ENCODE measurements around the gene SAA1. TPM values are rescaled to one million over a fixed set of nuclear protein-coding genes. Genes with fewer than 3 reads are reported as not detected.

The SAA1 gene
- total and polyA plus RNA-seq, 2 donors (not counting 3 experiments of a cell fraction or from before 2014, with no cell fraction given): not detected

DNA sequence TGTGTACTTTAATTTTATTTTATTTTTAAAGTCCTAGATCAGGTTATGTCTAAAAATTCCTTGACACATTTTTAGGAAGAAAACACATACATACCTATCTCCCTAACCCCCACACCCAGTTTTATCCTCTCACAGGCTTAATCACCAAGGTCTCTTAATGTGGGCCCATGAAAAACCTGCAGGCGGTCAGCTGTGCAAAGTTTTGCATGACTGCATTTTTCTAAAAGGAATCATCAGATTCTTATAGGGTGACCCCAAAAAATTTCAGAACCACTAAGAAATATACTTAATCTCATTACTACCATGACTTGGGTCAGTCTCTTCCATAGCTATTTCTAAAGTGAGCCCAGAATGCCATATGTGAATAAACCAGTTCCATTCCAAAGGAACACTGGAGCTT is 19.8 kb downstream of the SAA1 start:
- dilution Hi-C loops (cut with MboI; ENCODE audit: extremely low pct_ligation_motif_present, low sequenced_read_pairs) (no loop called here), intact Hi-C loops (cut with micrococcal nuclease) (no loop called here)
- POLR2A ChIA-PET: no interaction called here
- no peaks in the 10 kb centered on the region for H3K79me2 ChIP-seq (ENCODE audit: control insufficient read depth, insufficient read depth, low read length)
- CTCF ChIA-PET: interaction anchor here (1.3 kb wide), 1 partner anchor 10 kb away, joined by 4 read pairs; no protein-coding TSS in a partner anchor
- H3K4me3 ChIP-seq (replicated peaks in 1 of 3; ENCODE audit: insufficient read depth in 1 of 3, low read depth in 1 of 3, low read length in 3 of 3): no peak overlapping the region
- no peak overlapping the region for H3K27ac ChIP-seq (ENCODE audit: insufficient read depth, low read depth, low read length)
- no peak overlapping the region for H2AFZ ChIP-seq (ENCODE audit: low read depth, low read length)
- no peaks in the 10 kb centered on the region for H4K20me1 ChIP-seq (replicated peaks; ENCODE audit: control insufficient read depth, extremely low read depth, insufficient read depth, low read length)
- no peak overlapping the region for H3K4me2 ChIP-seq (ENCODE audit: insufficient read depth, low read length)
- FAIRE-seq (no peak), DNase-seq (ENCODE audit: low read depth, low spot score) (no peak)
- TF ChIP-seq GATA2 (IDR thresholded peaks at IDR 0.05; ENCODE audit: insufficient read depth, insufficient read length, low read depth, low read length): no peak
- TF ChIP-seq POLR2AphosphoS5 (IDR thresholded peaks at IDR 0.05; ENCODE audit: insufficient read depth, low read depth, low read length): no peak
- no peak for TF ChIP-seq EZH2 (IDR thresholded peaks at IDR 0.05; ENCODE audit: borderline replicate concordance, low read depth, low read length, severe bottlenecking)
- TF ChIP-seq, protein P1, sequence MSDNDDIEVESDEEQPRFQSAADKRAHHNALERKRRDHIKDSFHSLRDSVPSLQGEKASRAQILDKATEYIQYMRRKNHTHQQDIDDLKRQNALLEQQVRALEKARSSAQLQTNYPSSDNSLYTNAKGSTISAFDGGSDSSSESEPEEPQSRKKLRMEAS (IDR thresholded peaks at IDR 0.05; ENCODE audit: insufficient read depth, insufficient read length): no peak
- TF ChIP-seq POLR2A (IDR thresholded peaks at IDR 0.05; ENCODE audit: low read depth, low read length): no peak
- H3K9ac ChIP-seq (replicated peaks; ENCODE audit: extremely low read depth, insufficient read depth, low read length): no peak overlapping the region
- peaks cover 2 to 17% of the 10 kb centered on the region in 2 experiments for H3K36me3 ChIP-seq (ENCODE audit: control insufficient read depth in 2 of 2, extremely low read depth in 1 of 2, insufficient read depth in 2 of 2, low read length in 2 of 2)
- no peaks in the 10 kb centered on the region for H3K4me1 ChIP-seq (ENCODE audit: control insufficient read depth, extremely low read depth, insufficient read depth, low read length)
- H3K9me1 ChIP-seq (replicated peaks; ENCODE audit: control insufficient read depth, extremely low read depth, insufficient read depth, low read length): no peaks in the 10 kb centered on the region
- BruUV-seq (replicated peaks): no TSS peak
- no peaks in the 10 kb centered on the region for H3K27me3 ChIP-seq (ENCODE audit: control insufficient read depth in 2 of 2, insufficient read depth in 2 of 2, low read length in 2 of 2)
- H3K9me3 ChIP-seq (replicated peaks; ENCODE audit: control insufficient read depth, insufficient read depth, low read length): no peaks in the 10 kb centered on the region

DNA sequence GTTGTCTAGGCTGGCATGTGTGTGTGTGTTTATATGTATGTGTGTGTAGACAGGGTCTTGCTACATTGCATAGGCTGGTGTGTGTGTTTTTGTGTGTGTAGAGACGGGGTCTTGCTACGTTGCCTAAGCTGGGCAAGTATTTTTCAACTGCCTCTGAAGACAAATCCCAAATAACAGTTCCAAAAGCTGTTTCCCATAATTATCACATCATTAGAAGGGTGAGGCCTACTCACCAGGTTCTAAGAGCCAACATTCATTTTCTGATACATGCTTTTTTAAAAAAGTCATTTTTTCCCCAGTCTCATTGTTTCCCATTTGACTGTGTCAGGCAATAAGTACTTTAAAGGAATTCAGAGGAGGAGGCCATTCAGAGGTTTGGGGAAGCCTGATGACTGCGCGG is 22.8 kb downstream of the SAA1 start:
- no TSS peak for BruUV-seq (replicated peaks)
- no peaks in the 10 kb centered on the region for H4K20me1 ChIP-seq (replicated peaks; ENCODE audit: control insufficient read depth, extremely low read depth, insufficient read depth, low read length)
- CTCF ChIA-PET: no interaction called here
- POLR2A ChIA-PET: no interaction called here
- H3K27ac ChIP-seq (ENCODE audit: insufficient read depth, low read depth, low read length): no peak overlapping the region
- no peak overlapping the region for H3K4me2 ChIP-seq (ENCODE audit: insufficient read depth, low read length)
- H3K4me1 ChIP-seq (ENCODE audit: control insufficient read depth, extremely low read depth, insufficient read depth, low read length): no peaks in the 10 kb centered on the region
- H3K4me3 ChIP-seq (replicated peaks in 1 of 3; ENCODE audit: insufficient read depth in 1 of 3, low read depth in 1 of 3, low read length in 3 of 3): no peak overlapping the region
- intact Hi-C loops (cut with micrococcal nuclease): no loop called here
- no peak overlapping the region for H2AFZ ChIP-seq (ENCODE audit: low read depth, low read length)
- no peaks in the 10 kb centered on the region for H3K27me3 ChIP-seq (ENCODE audit: control insufficient read depth in 2 of 2, insufficient read depth in 2 of 2, low read length in 2 of 2)
- no peak for DNase-seq (ENCODE audit: low read depth, low spot score)
- H3K9me3 ChIP-seq (replicated peaks; ENCODE audit: control insufficient read depth, insufficient read depth, low read length): no peaks in the 10 kb centered on the region
- H3K36me3 ChIP-seq (ENCODE audit: control insufficient read depth in 2 of 2, extremely low read depth in 1 of 2, insufficient read depth in 2 of 2, low read length in 2 of 2): peaks cover 5 to 19% of the 10 kb centered on the region in 2 experiments
- no peaks in the 10 kb centered on the region for H3K79me2 ChIP-seq (ENCODE audit: control insufficient read depth, insufficient read depth, low read length)
- H3K9me1 ChIP-seq (replicated peaks; ENCODE audit: control insufficient read depth, extremely low read depth, insufficient read depth, low read length): no peaks in the 10 kb centered on the region
- dilution Hi-C loops (cut with MboI; ENCODE audit: extremely low pct_ligation_motif_present, low sequenced_read_pairs): no loop called here
- TF ChIP-seq GATA2 (IDR thresholded peaks at IDR 0.05; ENCODE audit: insufficient read depth, insufficient read length, low read depth, low read length): no peak
- TF ChIP-seq EZH2 (IDR thresholded peaks at IDR 0.05; ENCODE audit: borderline replicate concordance, low read depth, low read length, severe bottlenecking): no peak
- no peak for TF ChIP-seq POLR2A (IDR thresholded peaks at IDR 0.05; ENCODE audit: low read depth, low read length)
- no peak for TF ChIP-seq FOS (IDR thresholded peaks at IDR 0.05; ENCODE audit: borderline replicate concordance, insufficient read depth, low read length)
- TF ChIP-seq, protein P1 (IDR thresholded peaks at IDR 0.05; ENCODE audit: insufficient read depth, insufficient read length): no peak
- TF ChIP-seq, protein P2, sequence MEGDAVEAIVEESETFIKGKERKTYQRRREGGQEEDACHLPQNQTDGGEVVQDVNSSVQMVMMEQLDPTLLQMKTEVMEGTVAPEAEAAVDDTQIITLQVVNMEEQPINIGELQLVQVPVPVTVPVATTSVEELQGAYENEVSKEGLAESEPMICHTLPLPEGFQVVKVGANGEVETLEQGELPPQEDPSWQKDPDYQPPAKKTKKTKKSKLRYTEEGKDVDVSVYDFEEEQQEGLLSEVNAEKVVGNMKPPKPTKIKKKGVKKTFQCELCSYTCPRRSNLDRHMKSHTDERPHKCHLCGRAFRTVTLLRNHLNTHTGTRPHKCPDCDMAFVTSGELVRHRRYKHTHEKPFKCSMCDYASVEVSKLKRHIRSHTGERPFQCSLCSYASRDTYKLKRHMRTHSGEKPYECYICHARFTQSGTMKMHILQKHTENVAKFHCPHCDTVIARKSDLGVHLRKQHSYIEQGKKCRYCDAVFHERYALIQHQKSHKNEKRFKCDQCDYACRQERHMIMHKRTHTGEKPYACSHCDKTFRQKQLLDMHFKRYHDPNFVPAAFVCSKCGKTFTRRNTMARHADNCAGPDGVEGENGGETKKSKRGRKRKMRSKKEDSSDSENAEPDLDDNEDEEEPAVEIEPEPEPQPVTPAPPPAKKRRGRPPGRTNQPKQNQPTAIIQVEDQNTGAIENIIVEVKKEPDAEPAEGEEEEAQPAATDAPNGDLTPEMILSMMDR (IDR thresholded peaks at IDR 0.05; ENCODE audit: extremely low read depth in 1 of 2, insufficient read depth in 1 of 2, low read depth in 1 of 2, low read length in 2 of 2): no peak
- TF ChIP-seq POLR2AphosphoS5 (IDR thresholded peaks at IDR 0.05; ENCODE audit: insufficient read depth, low read depth, low read length): no peak
- TF ChIP-seq JUN (IDR thresholded peaks at IDR 0.05; ENCODE audit: borderline replicate concordance, insufficient read depth, insufficient read length, low read depth): no peak
- no peak for TF ChIP-seq MYC (IDR thresholded peaks at IDR 0.05; ENCODE audit: low read depth, low read length)
- H3K9ac ChIP-seq (replicated peaks; ENCODE audit: extremely low read depth, insufficient read depth, low read length): no peak overlapping the region
- FAIRE-seq: no peak
